IPS-18c (cell line): ENCODE data around the gene RPGRIP1L.

ENCODE experiments used
- H3K4me3 ChIP-seq: 2 replicates; pipeline ENCODE4 v1.7.0; 2013; ENCODE audit warnings: low read depth, mild to moderate bottlenecking, low read length, moderate library complexity; ENCODE audit not compliant: insufficient read depth
- H3K9me3 ChIP-seq: one replicate; pipeline ENCODE4 v1.6.1; 2013; ENCODE audit warnings: mild to moderate bottlenecking, low read length, moderate library complexity; ENCODE audit not compliant: control insufficient read depth, insufficient read depth

The RPGRIP1L gene

GRCh38 chr16:53629151-53629550, 74.5 kb downstream of the RPGRIP1L start:
- no peak overlapping the region for H3K4me3 ChIP-seq
- H3K9me3 ChIP-seq: no peaks in the 10 kb centered on the region

GRCh38 chr16:53626811-53627210, 76.8 kb downstream of the RPGRIP1L start:
- no peak overlapping the region for H3K4me3 ChIP-seq
- no peaks in the 10 kb centered on the region for H3K9me3 ChIP-seq

- no peak overlapping the region for H3K4me3 ChIP-seq
Measured at GRCh38 chr16:53626161-53626560, 77.5 kb downstream of the RPGRIP1L start.

GRCh38 chr16:53625221-53625620, 78.4 kb downstream of the RPGRIP1L start:
- Histone ChIP-seq H3K4me3 (no peak overlapping the region), H3K9me3 (no peaks in the 10 kb centered on the region)

More at GRCh38 chr16:53626161-53626560, 77.5 kb downstream of the RPGRIP1L start:
- no peaks in the 10 kb centered on the region for H3K9me3 ChIP-seq

- Histone ChIP-seq H3K9me3 (no peaks in the 10 kb centered on the region), H3K4me3 (no peak overlapping the region)
Measured at GRCh38 chr16:53622315-53622714, 81.3 kb downstream of the RPGRIP1L start.

- Histone ChIP-seq H3K9me3 (no peaks in the 10 kb centered on the region), H3K4me3 (no peak overlapping the region)
Measured at GRCh38 chr16:53620476-53620875, 83.2 kb downstream of the RPGRIP1L start.

GRCh38 chr16:53619235-53619634, 84.4 kb downstream of the RPGRIP1L start:
- Histone ChIP-seq H3K4me3 (no peak overlapping the region), H3K9me3 (no peaks in the 10 kb centered on the region)

- no peaks in the 10 kb centered on the region for H3K9me3 ChIP-seq
- H3K4me3 ChIP-seq: no peak overlapping the region
Measured at GRCh38 chr16:53614346-53614745, 89.3 kb downstream of the RPGRIP1L start.

- no peak overlapping the region for H3K4me3 ChIP-seq
- H3K9me3 ChIP-seq: no peaks in the 10 kb centered on the region
Measured at GRCh38 chr16:53612003-53612402, 91.7 kb downstream of the RPGRIP1L start.

GRCh38 chr16:53611179-53611696, 92.4 kb downstream of the RPGRIP1L start:
- Histone ChIP-seq H3K4me3 (no peak overlapping the region), H3K9me3 (no peaks in the 10 kb centered on the region)

- H3K9me3 ChIP-seq: no peaks in the 10 kb centered on the region
- no peak overlapping the region for H3K4me3 ChIP-seq
Measured at GRCh38 chr16:53609536-53609935, 94.1 kb downstream of the RPGRIP1L start.

- Histone ChIP-seq H3K4me3 (no peak overlapping the region), H3K9me3 (no peaks in the 10 kb centered on the region)
Measured at GRCh38 chr16:53608094-53608493, 95.6 kb downstream of the RPGRIP1L start.

- Histone ChIP-seq H3K4me3 (no peak overlapping the region), H3K9me3 (no peaks in the 10 kb centered on the region)
Measured at GRCh38 chr16:53605831-53606400, 97.7 kb downstream of the RPGRIP1L start.

GRCh38 chr16:53605356-53605755, 98.3 kb downstream of the RPGRIP1L start:
- no peak overlapping the region for H3K4me3 ChIP-seq
- no peaks in the 10 kb centered on the region for H3K9me3 ChIP-seq

GRCh38 chr16:53601961-53602360, 101.7 kb downstream of the RPGRIP1L start:
- Histone ChIP-seq H3K4me3 (no peak overlapping the region), H3K9me3 (no peaks in the 10 kb centered on the region)

- Histone ChIP-seq H3K4me3 (no peak overlapping the region), H3K9me3 (no peaks in the 10 kb centered on the region)
Measured at GRCh38 chr16:53600616-53601015, 103.0 kb downstream of the RPGRIP1L start.

GRCh38 chr16:53600126-53600525, 103.5 kb downstream of the RPGRIP1L start:
- H3K4me3 ChIP-seq: no peak overlapping the region
- no peaks in the 10 kb centered on the region for H3K9me3 ChIP-seq

- H3K4me3 ChIP-seq: no peak overlapping the region
- H3K9me3 ChIP-seq: no peaks in the 10 kb centered on the region
Measured at GRCh38 chr16:53599548-53599947, 104.1 kb downstream of the RPGRIP1L start.
